GM18520 (cell line): ENCODE results near the gene PDCL2.
"Not testable (repeated sequence)": the region's sequence is repeated elsewhere in the genome, so short reads cannot be mapped to it uniquely, and the experiment has no call there.

ENCODE experiments used
- ATAC-seq: cut with Tn5 transposase; IDR thresholded peaks from one replicate; pipeline ENCODE4 v1.9.1; 2021; ENCODE audit not compliant: unreplicated experiment

PDCL2 gene

GRCh38 chr4:55598641-55599040, 6.6 kb upstream of the PDCL2 start:
- no peak for ATAC-seq

GRCh38 chr4:55588160-55588559, 3.9 kb downstream of the PDCL2 start:
- no peak for ATAC-seq

GRCh38 chr4:55582773-55583172, 9.3 kb downstream of the PDCL2 start:
- not testable (repeated sequence) for ATAC-seq

- no peak for ATAC-seq
Measured at GRCh38 chr4:55578341-55579010, 13.6 kb downstream of the PDCL2 start.

- no peak for ATAC-seq
Measured at GRCh38 chr4:55575513-55575912, 16.5 kb downstream of the PDCL2 start.

GRCh38 chr4:55574252-55574651, 17.8 kb downstream of the PDCL2 start:
- no peak for ATAC-seq

- no peak for ATAC-seq
Measured at GRCh38 chr4:55571806-55572205, 20.2 kb downstream of the PDCL2 start.

- ATAC-seq = no peak
Measured at GRCh38 chr4:55568905-55569504, 23.0 kb downstream of the PDCL2 start.

GRCh38 chr4:55561889-55562288, 30.2 kb downstream of the PDCL2 start:
- ATAC-seq = peak; percentile 100

- no peak for ATAC-seq
Measured at GRCh38 chr4:55560096-55560495, 31.9 kb downstream of the PDCL2 start.

GRCh38 chr4:55554453-55555030, 37.5 kb downstream of the PDCL2 start:
- no peak for ATAC-seq

- ATAC-seq = peak; percentile 88
Measured at GRCh38 chr4:55553441-55554201, 38.4 kb downstream of the PDCL2 start.

GRCh38 chr4:55551964-55552363, 40.1 kb downstream of the PDCL2 start:
- not testable (repeated sequence) for ATAC-seq

GRCh38 chr4:55549888-55550287, 42.2 kb downstream of the PDCL2 start:
- no peak for ATAC-seq

- no peak for ATAC-seq
Measured at GRCh38 chr4:55547918-55548317, 44.1 kb downstream of the PDCL2 start.

GRCh38 chr4:55547466-55547770, 44.6 kb downstream of the PDCL2 start:
- ATAC-seq = no peak

GRCh38 chr4:55546756-55547465, 45.1 kb downstream of the PDCL2 start, which contains the start of gene CLOCK:
CLOCK (minus strand) TSS chr4:55546909; CDS start chr4:55482785, 64,124 bp downstream.
- peak; percentile 77 for ATAC-seq

GRCh38 chr4:55546506-55546755, 45.6 kb downstream of the PDCL2 start:
- ATAC-seq = no peak

GRCh38 chr4:55545641-55546505, 46.2 kb downstream of the PDCL2 start:
- peak; percentile 36 for ATAC-seq

GRCh38 chr4:55545151-55545550, 46.9 kb downstream of the PDCL2 start:
- ATAC-seq = no peak

GRCh38 chr4:55543858-55544257, 48.2 kb downstream of the PDCL2 start:
- no peak for ATAC-seq
